CD4-positive, alpha-beta T cell treated with Interleukin-15 for 4 hours (primary cell): ENCODE measurements around the gene DNAJC3.
A peak's percentile ranks its signal among the peaks of the same experiment; 100 is the strongest.
"Not testable (repeated sequence)": the region's sequence is repeated elsewhere in the genome, so short reads cannot be mapped to it uniquely, and the experiment has no call there.

Source experiments
- DNase-seq: peaks from one replicate; pipeline ENCODE4 v3.0.0-alpha.2; 2020; ENCODE audit warnings: low spot score

The DNAJC3 gene

GRCh38 chr13:95676762-95677563 lies at the start of gene DNAJC3:
DNAJC3 (plus strand) TSS chr13:95677139; CDS start chr13:95677256, 117 bp downstream.
- DNase-seq, result peak; percentile 98

- DNase-seq, result no peak
Observed at GRCh38 chr13:95627590-95627989, 49.3 kb upstream of the DNAJC3 start.

GRCh38 chr13:95628488-95628887 lies 48.5 kb upstream of the DNAJC3 start:
- DNase-seq, result no peak

GRCh38 chr13:95629071-95629470 lies 47.9 kb upstream of the DNAJC3 start:
- DNase-seq, result no peak

- DNase-seq, result no peak
Observed at GRCh38 chr13:95630593-95630992, 46.3 kb upstream of the DNAJC3 start.

GRCh38 chr13:95636853-95637252 lies 40.1 kb upstream of the DNAJC3 start:
- DNase-seq, result no peak

GRCh38 chr13:95641291-95642027 lies 35.5 kb upstream of the DNAJC3 start:
- no peak for DNase-seq

GRCh38 chr13:95642028-95642621 lies 34.8 kb upstream of the DNAJC3 start:
- no peak for DNase-seq

- no peak for DNase-seq
Observed at GRCh38 chr13:95642999-95643398, 33.9 kb upstream of the DNAJC3 start.

GRCh38 chr13:95643571-95643935 lies 33.4 kb upstream of the DNAJC3 start:
- DNase-seq, result no peak

GRCh38 chr13:95643936-95644598 lies 32.9 kb upstream of the DNAJC3 start:
- no peak for DNase-seq

- no peak for DNase-seq
Observed at GRCh38 chr13:95644601-95645052, 32.3 kb upstream of the DNAJC3 start, which contains the start of gene DZIP1. DZIP1 (minus strand) TSS chr13:95644706; CDS start chr13:95642029, 2,677 bp downstream.

- no peak for DNase-seq
Observed at GRCh38 chr13:95647321-95647720, 29.6 kb upstream of the DNAJC3 start.

- DNase-seq, result no peak
Observed at GRCh38 chr13:95650696-95651095, 26.2 kb upstream of the DNAJC3 start.

GRCh38 chr13:95652244-95652764 lies 24.6 kb upstream of the DNAJC3 start:
- no peak for DNase-seq

- no peak for DNase-seq
Observed at GRCh38 chr13:95652821-95653220, 24.1 kb upstream of the DNAJC3 start.

- no peak for DNase-seq
Observed at GRCh38 chr13:95656386-95657015, 20.4 kb upstream of the DNAJC3 start.

- DNase-seq, result no peak
Observed at GRCh38 chr13:95659500-95659899, 17.4 kb upstream of the DNAJC3 start.

GRCh38 chr13:95660981-95661581 lies 15.9 kb upstream of the DNAJC3 start:
- peak; percentile 19 for DNase-seq

GRCh38 chr13:95667235-95667634 lies 9.7 kb upstream of the DNAJC3 start:
- DNase-seq, result not testable (repeated sequence)

- no peak for DNase-seq
Observed at GRCh38 chr13:95671597-95671996, 5.3 kb upstream of the DNAJC3 start.
